ENCODE data around the gene RDH13. TPM values are rescaled to one million over a fixed set of nuclear protein-coding genes. Genes with fewer than 3 reads are reported as not detected.

RDH13 gene
- total and polyA plus RNA-seq, 2 experiments from 2014 or later, result 28.0 to 36.5 TPM

DNA sequence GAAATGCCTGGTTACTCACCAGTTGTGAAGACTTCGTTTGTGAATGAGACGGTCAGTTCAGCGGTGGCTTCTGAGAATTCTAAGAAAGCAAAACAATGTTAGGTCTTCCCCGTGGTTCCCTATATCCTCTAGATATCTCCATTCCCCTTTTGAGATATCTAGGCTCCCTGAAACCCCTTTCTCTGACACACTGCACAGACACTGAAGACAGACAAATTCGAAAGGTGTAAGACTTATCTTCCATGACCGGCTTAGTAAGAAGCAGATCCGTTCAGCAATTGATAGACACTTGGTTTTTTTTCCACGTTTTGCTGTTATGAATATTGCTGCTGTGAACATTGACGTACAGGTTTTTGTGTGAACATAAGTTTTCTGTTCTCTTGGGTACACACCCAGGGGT is 44.3 kb downstream of the RDH13 start:
- Histone ChIP-seq H3F3A (replicated peaks; ENCODE audit: low read depth) (0 out of 2 replicates have a peak, but pooled peaks cover 9% of the 10 kb centered on the region), H3K36me3 (ENCODE audit: insufficient read depth) (peaks cover 8% of the 10 kb centered on the region; the same call in 1 of the 2 replicates), H3K27ac (ENCODE audit: low read depth) (no peak overlapping the region), H4K20me1 (replicated peaks; ENCODE audit: insufficient read depth) (peaks cover 8% of the 10 kb centered on the region), H3K79me2 (replicated peaks; ENCODE audit: insufficient read depth) (peaks cover 94% of the 10 kb centered on the region), H3K4me1 (ENCODE audit: insufficient read depth) (0 out of 2 replicates have a peak, but pooled peaks cover 3% of the 10 kb centered on the region), H3K4me3 (no peak overlapping the region), H3K27me3 (ENCODE audit: insufficient read depth) (no peaks in the 10 kb centered on the region), H3K4me2 (no peak overlapping the region), H2AFZ (no peak overlapping the region), H3K9me2 (ENCODE audit: insufficient read depth) (no peaks in the 10 kb centered on the region)
- no peak overlapping the region for H3K4me3 Mint-ChIP-seq
- peaks cover 38% of the 10 kb centered on the region for H3K9me3 Mint-ChIP-seq
- no peak overlapping the region for H3K27ac Mint-ChIP-seq
- peaks cover 7% of the 10 kb centered on the region for H3K36me3 Mint-ChIP-seq (ENCODE audit: low read depth)
- DNase-seq (ENCODE audit: low spot score) (no peak), ATAC-seq (no peak)
- no peak for TF ChIP-seq EZH2phosphoT487 (IDR thresholded peaks at IDR 0.05; ENCODE audit: unreplicated experiment)
- TF ChIP-seq, protein P1, sequence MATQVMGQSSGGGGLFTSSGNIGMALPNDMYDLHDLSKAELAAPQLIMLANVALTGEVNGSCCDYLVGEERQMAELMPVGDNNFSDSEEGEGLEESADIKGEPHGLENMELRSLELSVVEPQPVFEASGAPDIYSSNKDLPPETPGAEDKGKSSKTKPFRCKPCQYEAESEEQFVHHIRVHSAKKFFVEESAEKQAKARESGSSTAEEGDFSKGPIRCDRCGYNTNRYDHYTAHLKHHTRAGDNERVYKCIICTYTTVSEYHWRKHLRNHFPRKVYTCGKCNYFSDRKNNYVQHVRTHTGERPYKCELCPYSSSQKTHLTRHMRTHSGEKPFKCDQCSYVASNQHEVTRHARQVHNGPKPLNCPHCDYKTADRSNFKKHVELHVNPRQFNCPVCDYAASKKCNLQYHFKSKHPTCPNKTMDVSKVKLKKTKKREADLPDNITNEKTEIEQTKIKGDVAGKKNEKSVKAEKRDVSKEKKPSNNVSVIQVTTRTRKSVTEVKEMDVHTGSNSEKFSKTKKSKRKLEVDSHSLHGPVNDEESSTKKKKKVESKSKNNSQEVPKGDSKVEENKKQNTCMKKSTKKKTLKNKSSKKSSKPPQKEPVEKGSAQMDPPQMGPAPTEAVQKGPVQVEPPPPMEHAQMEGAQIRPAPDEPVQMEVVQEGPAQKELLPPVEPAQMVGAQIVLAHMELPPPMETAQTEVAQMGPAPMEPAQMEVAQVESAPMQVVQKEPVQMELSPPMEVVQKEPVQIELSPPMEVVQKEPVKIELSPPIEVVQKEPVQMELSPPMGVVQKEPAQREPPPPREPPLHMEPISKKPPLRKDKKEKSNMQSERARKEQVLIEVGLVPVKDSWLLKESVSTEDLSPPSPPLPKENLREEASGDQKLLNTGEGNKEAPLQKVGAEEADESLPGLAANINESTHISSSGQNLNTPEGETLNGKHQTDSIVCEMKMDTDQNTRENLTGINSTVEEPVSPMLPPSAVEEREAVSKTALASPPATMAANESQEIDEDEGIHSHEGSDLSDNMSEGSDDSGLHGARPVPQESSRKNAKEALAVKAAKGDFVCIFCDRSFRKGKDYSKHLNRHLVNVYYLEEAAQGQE (IDR thresholded peaks at IDR 0.05; ENCODE audit: unreplicated experiment), result no peak
- no peak for TF ChIP-seq ZNF114 (CRISPR knock-in tag; IDR thresholded peaks at IDR 0.05)
- TF ChIP-seq, protein P2, sequence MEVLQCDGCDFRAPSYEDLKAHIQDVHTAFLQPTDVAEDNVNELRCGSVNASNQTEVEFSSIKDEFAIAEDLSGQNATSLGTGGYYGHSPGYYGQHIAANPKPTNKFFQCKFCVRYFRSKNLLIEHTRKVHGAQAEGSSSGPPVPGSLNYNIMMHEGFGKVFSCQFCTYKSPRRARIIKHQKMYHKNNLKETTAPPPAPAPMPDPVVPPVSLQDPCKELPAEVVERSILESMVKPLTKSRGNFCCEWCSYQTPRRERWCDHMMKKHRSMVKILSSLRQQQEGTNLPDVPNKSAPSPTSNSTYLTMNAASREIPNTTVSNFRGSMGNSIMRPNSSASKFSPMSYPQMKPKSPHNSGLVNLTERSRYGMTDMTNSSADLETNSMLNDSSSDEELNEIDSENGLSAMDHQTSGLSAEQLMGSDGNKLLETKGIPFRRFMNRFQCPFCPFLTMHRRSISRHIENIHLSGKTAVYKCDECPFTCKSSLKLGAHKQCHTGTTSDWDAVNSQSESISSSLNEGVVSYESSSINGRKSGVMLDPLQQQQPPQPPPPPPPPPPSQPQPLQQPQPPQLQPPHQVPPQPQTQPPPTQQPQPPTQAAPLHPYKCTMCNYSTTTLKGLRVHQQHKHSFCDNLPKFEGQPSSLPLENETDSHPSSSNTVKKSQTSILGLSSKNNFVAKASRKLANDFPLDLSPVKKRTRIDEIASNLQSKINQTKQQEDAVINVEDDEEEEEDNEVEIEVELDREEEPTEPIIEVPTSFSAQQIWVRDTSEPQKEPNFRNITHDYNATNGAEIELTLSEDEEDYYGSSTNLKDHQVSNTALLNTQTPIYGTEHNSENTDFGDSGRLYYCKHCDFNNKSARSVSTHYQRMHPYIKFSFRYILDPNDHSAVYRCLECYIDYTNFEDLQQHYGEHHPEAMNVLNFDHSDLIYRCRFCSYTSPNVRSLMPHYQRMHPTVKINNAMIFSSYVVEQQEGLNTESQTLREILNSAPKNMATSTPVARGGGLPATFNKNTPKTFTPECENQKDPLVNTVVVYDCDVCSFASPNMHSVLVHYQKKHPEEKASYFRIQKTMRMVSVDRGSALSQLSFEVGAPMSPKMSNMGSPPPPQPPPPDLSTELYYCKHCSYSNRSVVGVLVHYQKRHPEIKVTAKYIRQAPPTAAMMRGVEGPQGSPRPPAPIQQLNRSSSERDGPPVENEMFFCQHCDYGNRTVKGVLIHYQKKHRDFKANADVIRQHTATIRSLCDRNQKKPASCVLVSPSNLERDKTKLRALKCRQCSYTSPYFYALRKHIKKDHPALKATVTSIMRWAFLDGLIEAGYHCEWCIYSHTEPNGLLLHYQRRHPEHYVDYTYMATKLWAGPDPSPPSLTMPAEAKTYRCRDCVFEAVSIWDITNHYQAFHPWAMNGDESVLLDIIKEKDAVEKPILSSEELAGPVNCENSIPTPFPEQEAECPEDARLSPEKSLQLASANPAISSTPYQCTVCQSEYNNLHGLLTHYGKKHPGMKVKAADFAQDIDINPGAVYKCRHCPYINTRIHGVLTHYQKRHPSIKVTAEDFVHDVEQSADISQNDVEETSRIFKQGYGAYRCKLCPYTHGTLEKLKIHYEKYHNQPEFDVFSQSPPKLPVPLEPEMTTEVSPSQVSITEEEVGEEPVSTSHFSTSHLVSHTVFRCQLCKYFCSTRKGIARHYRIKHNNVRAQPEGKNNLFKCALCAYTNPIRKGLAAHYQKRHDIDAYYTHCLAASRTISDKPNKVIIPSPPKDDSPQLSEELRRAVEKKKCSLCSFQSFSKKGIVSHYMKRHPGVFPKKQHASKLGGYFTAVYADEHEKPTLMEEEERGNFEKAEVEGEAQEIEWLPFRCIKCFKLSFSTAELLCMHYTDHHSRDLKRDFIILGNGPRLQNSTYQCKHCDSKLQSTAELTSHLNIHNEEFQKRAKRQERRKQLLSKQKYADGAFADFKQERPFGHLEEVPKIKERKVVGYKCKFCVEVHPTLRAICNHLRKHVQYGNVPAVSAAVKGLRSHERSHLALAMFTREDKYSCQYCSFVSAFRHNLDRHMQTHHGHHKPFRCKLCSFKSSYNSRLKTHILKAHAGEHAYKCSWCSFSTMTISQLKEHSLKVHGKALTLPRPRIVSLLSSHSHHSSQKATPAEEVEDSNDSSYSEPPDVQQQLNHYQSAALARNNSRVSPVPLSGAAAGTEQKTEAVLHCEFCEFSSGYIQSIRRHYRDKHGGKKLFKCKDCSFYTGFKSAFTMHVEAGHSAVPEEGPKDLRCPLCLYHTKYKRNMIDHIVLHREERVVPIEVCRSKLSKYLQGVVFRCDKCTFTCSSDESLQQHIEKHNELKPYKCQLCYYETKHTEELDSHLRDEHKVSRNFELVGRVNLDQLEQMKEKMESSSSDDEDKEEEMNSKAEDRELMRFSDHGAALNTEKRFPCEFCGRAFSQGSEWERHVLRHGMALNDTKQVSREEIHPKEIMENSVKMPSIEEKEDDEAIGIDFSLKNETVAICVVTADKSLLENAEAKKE (CRISPR knock-in tag; IDR thresholded peaks at IDR 0.05), result no peak
- H3K27me3 Mint-ChIP-seq (ENCODE audit: insufficient read depth, low read depth, poor library complexity), result peaks cover 8% of the 10 kb centered on the region
- H3K4me1 Mint-ChIP-seq, result no peaks in the 10 kb centered on the region
